ENCODE results near the gene CFAP74.

DNA sequence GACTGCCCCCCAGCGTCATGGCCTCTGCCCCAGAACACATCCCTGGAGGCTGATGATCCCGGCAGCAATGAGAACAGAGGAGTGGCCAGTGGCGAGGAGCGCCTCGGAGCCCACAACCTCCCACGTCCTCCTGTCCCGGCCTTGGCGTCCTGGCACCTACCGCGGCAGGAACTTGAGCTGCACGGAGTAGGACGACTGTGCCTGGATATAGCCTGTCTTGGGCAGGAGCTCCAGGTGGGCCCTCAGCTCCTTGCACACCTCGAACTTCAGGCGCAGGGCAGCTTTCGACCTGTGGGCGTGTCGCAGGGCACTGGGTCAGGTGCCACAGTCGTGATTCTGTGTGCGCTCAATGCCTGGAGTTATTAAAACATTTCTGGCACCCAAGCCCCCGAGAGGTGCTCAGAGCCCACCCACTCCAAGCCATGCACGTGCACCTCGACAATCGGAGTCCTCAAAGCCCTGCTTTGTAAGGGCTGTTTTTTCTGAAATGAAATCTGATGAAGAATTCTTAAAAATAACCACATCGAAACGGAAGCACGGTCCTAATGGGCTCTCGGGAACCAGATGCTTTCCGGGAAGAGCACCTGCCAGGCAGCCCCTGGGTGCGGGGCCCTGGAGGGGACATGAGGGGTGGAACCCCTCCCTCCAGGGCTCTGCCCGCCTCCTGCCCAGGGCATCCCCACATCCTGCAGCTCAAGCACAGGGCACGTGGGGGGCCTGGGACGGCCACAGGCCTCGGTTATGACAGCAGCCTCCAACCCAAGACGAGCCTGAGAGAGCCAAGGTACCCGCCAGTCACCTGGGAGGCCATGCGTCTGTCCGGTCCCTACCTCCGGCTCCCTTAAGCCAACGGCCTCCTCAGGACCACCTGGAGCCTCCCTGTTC, 61.5 kb downstream of the CFAP74 start:
- no peak for TF ChIP-seq EZH2 (IDR thresholded peaks at IDR 0.05; ENCODE audit: borderline replicate concordance, low read depth, low read length, severe bottlenecking)
- TF ChIP-seq, protein P1, sequence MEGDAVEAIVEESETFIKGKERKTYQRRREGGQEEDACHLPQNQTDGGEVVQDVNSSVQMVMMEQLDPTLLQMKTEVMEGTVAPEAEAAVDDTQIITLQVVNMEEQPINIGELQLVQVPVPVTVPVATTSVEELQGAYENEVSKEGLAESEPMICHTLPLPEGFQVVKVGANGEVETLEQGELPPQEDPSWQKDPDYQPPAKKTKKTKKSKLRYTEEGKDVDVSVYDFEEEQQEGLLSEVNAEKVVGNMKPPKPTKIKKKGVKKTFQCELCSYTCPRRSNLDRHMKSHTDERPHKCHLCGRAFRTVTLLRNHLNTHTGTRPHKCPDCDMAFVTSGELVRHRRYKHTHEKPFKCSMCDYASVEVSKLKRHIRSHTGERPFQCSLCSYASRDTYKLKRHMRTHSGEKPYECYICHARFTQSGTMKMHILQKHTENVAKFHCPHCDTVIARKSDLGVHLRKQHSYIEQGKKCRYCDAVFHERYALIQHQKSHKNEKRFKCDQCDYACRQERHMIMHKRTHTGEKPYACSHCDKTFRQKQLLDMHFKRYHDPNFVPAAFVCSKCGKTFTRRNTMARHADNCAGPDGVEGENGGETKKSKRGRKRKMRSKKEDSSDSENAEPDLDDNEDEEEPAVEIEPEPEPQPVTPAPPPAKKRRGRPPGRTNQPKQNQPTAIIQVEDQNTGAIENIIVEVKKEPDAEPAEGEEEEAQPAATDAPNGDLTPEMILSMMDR (IDR thresholded peaks at IDR 0.05; ENCODE audit: borderline replicate concordance, extremely low read depth, low read length, poor library complexity, severe bottlenecking): no peak

Data from DND-41 (cell line).